Stimulated activated CD8-positive, alpha-beta memory T cell treated with anti-CD3 and anti-CD28 coated beads, Interleukin-12 subunit alpha, Interleukin-12 subunit beta, amount 100 ng/mL, for 4 hours (primary cell): Measurements from ENCODE around the gene DNAH2.

ENCODE experiments used
- DNase-seq: peaks from one replicate; pipeline ENCODE4 v3.0.0-alpha.2; 2020; ENCODE audit warnings: low read depth

Gene DNAH2

DNA sequence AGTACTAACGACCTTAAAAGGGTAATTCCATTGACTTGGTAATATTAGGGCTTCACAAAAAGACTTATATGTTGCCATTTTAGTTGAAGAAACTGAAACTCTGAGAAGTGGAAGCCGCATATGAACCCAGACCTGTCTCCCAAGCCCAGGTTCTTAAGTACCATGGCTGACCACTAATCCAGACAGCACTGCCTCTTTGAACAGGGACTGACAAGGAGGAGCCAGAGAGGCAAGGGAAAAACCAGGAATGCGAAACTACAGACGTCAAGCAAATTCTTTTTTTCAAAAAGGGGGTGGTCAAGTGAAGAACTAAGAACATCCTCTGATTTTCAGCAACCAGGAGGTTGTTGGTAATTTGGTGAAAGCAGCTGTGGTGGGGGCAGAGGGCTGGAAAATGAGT is 155.5 kb downstream of the DNAH2 start:
- no peak for DNase-seq

DNA sequence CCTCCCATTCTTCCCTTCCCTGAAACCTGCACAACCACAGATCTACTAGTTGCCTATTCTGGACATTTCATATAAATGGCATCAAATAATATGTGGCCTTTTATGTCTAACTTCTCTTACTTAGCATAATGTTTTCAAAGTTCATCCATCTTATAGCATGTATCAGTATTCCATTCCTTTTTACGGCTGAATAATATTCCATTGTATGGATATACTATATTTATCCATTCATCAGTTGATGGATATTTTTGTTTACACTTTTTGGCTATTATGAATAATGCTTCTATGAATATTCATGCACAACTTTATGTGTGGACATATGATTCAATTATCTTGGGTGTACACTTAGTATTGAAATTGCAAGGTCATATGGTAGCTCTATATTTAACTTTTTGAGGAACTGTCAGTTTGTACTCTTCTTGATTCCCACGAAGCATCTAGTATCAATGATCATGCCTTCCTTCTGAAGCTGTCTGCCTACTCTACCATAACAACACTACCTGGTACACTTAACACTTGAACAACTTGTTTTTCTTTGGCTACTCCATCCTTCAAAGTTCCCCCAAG is 158.3 kb downstream of the DNAH2 start:
- DNase-seq, result no peak

DNA sequence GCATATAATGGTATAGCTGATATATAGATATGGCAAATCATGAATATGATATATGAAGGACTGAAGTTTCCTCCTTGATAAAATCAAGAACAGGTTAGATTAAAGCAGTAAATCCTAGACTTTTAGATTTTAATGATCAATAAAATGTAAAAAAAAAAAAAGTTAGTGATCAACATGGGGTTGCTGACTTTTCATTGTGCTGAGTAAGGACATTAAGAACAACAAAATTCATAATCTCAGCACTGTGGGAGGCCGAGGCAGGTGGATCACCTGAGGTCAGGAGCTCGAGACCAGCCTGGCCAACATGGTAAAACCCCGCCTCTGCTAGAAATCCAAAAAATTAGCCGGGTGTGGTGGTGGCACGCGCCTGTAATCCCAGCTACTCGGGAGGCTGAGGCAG is 160.7 kb downstream of the DNAH2 start:
- no peak for DNase-seq

- DNase-seq, result no peak
Measured at GRCh38 chr17:7880076-7880868, 162.7 kb downstream of the DNAH2 start.

GRCh38 chr17:7881276-7882054 is 163.9 kb downstream of the DNAH2 start:
- DNase-seq, result no peak

DNA sequence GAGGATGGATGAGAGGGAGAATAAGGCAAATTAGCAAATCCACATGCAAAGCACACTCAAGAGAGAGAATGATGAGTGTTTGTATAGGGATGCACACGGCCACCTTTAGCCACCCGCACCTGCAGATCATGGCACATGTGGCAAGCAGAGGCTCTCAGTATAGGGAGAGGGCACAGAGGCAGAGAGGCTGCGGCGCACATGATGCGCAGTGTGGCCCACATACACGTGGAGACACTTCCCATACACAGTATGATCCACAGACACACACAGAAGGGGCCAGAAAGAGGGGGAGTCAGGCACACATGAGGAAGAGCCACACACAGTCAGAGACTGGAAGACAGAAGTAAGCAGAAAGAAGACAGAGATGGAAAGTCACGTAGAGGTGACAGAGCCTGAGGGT is 164.5 kb downstream of the DNAH2 start:
- DNase-seq, result no peak

DNA sequence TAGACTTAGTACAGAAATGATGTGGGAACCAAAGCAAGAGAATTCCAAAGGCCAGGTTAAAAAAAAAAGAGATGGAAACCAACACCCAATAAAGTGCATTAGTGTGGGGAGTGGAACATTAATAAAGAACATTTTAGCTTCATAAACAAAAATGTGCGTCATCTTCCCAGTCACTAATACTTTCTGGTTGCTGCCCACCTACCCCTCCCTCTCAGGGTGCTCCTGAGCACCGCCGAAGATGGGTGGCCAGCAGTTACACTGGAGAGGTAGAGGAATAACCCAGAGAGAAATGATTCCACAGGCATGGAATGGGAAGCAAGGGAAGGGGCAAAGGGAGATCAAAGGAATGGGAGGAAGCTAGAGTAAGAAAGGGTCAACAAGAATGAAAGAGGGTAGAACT is 165.1 kb downstream of the DNAH2 start:
- DNase-seq, result no peak
